GM19395 (cell line): ENCODE data around the gene GLI1.
"Not testable (repeated sequence)": the region's sequence is repeated elsewhere in the genome, so short reads cannot be mapped to it uniquely, and the experiment has no call there.

Experiments
- ATAC-seq: cut with Tn5 transposase; IDR thresholded peaks from one replicate; pipeline ENCODE4 v1.9.1; 2021; ENCODE audit warnings: mild to moderate bottlenecking, moderate library complexity; ENCODE audit not compliant: unreplicated experiment

Gene GLI1

DNA sequence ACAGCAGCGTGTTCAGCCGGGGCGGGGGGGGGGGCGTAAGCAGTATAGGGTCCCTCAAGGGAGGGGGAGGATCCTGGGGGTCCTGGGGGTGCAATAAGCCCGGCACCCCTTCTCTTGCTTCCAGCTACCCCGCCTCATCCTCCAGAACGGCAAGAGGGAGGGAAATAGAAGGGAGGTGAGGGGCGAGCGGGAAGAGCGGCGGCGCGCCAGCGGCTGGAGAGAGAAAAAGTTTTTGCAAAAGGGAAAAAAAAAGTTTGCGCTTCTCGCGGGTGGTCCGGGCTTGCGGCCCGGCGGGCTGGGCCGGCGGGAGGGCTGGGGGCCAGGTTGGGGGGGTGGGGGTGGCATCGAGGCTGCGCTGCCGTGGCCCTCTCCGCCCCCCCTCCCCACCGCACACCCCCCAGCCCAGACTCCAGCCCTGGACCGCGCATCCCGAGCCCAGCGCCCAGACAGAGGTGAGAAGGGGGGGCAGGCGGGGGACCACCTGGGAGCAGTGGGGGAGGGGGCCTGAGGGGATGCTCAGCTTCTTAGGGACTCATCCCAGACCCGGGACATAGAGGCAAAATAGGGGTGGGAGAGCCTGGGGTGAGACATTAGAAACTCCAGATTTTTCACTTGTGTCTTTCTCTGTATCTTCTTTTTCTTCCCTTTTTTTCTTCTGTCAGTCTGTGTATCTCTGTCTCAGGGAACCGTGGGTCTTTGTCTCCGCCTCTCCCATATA is at the start of gene GLI1:
GLI1 (plus strand) TSS at position 36 of the 718 bp plus-strand sequence. CDS start 3,907 bp downstream, outside the sequence.
- no peak for ATAC-seq

DNA sequence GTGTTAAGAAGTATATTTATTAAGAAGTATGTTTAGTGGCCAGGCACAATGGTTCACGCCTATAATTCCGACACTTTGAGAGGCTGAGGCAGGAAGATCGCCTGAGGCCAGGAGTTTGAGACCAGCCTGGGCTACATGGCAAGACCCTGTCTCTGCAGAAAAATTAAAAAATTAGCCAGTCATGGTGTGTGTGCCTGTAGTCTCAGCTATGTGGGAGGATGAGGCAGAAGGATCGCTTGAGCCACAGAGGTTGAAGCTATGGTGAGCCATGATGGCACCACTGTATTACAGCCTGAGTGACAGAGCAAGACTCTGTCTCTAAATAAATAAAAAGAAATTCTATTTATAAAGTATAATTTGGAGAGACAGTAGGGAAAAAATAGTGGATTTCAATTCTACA is 49.1 kb upstream of the GLI1 start:
- ATAC-seq: no peak

DNA sequence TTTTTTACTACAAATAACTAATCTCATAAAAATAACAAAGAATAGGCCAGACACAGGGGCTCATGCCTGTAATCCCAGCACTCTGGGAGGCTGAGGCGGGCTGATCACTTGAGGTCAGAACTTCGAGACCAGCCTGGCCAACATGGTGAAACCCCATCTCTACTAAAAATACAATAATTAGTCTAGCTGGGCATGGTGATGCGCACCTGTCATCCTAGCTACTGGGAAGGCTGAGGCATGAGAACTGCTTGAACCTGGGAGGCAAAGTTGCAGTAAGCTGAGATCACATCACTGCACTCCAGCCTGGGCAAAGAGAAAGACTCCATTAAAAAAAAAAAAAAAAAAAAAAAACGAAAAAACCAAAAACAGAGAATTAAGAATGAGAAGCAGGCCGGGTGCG is 45.4 kb upstream of the GLI1 start:
- not testable (repeated sequence) for ATAC-seq

DNA sequence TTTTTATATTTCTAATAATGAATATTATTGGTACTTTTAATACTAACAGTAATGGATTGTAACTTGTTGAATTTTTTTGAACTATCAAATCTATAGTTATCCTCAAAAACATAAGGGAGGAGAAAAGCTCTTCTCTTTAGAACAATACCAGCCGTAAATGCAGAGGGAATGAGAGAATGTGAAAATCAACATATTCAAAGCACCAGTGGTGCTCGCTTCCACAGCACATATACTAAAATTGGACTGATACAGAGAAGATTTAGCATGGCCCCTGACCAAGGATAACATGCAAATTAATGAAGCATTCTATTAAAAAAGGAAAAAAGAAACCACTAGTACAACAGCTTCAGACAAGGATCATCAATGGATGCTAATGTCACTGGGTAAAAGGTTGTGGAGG is 44.5 kb upstream of the GLI1 start:
- no peak for ATAC-seq

DNA sequence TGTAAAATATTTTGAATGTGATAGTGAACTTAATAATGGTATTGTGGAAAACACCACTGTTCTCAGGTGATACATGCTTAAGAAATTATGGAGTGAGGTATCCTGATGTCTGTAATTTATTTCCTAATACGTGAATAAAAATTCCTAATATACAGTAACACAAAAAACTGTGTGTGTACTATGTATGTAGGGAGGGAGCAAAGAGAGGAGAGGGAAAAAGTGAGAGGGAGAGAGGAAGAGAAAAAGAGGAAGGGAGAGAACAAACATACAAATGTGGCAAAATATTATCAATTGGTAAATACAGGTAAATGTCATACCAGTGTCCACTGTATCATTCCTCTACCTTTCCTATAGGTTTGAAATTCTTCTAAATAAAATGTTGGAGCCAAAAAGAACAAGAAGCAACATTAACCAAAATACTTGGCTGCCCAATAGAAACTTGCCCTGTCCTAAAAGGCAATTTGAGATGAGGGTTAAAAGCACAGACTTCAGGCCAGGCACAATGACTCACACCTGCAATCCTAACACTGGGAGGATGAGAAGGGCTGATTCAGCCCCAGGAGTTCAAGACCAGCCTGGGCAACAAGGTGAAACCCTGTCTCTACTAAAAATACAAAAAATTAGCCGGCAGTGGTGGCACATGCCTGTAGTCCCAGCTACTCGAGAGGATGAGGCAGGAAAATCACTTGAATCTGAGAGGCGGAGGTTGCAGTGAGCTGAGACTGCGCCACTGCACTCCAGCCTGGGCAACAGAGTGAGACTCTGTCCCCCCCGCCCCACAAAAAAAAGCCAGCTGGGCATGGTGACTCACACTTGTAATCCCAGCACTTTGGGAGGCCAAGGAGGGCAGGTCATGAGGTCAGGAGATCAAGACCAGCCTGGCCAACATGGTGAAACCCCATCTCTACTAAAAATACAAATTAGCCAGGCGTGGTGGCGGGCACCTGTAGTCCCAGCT is 43.3 kb upstream of the GLI1 start:
- no peak for ATAC-seq

DNA sequence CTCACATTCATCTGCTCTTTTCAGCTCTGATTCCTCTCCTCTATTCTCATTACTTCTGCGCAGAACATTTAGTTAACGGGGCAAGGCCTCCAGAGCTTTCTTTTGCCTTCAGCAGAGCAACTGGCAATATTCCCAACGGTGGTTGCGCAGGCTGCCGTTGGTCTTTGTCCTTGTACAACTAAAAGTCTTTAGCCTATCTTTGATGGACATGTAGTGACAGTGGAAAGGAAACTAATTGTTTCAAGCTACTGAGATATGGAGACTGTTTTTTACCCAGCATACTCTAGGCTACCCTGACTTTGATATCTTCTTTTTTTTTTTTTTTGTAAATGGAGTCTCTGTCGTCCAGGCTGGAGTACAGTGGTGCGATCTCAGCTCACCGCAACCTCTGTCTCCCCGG is 41.3 kb upstream of the GLI1 start:
- ATAC-seq: no peak

DNA sequence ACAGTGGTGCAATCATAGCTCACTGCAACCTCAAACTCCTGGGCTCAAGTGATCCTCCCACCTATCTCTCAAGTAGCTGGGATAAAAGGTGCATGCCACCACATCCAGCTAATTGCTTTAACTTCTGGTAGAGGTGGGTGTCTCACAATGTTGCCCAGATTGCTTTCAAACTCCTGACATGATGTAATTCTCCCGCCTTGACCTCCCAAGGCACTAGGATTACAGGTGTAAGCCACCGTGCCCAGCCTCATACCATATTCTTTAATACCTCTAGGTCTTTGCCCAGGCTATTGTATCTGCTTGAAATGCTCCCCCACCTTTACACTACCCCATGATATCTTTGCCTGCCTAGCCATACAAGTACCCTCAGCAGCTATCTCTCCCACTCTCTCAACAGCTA is 40.1 kb upstream of the GLI1 start:
- no peak for ATAC-seq

DNA sequence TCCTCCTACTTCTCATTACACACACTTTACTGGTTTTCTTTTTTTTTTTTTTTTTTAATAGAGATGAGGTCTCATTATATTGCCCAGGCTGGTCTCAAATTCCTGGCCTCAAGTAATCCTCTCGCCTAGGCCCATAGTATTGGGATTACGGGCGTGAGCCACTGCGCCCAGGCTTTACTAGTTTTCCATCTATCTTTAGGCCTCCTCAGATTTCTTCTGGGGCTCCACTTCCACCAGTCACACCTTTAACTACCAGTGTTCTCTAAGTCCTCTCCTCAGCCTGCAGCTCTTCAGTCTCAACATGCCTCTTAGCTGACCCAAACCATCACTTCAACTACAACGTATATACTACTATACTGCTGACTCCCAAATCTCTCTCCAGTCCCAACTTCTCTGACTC is 39.1 kb upstream of the GLI1 start:
- ATAC-seq: no peak

DNA sequence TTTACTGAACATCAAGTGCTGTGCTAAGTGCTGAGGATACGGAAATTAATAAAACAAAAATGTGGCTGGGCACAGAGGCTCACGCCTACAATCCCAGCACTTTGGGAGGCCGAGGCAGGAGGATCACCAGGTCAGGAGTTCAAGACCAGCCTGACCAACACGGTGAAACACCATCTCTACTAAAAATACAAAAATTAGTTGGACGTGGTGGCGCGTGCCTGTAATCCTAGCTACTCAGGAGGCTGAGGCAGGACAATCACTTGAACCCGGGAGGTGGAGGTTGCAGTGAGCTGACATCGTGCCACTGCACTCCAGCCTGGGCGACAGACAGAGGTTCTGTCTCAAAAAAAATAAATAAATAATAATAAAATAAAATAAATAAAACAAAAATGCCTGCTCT is 32.6 kb upstream of the GLI1 start:
- ATAC-seq: not testable (repeated sequence)

DNA sequence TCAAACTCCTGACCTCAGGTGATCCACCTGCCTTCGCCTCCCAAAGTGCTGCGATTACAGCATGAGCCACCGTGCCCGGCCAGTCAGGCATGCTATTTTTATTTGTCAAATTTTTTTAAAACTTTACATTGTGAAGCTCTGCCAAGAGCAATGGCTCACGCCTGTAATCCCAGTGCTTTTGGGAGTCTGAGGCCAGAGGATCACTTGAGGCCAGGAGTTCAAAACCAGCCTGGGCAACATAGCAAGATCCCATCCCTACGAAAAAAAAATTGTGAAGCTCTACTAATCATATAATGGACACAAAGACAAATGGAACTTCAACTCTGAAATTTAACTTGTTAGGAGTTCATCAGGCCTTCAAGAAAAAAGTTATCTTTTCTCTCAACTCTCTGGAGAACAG is 30.6 kb upstream of the GLI1 start:
- ATAC-seq: no peak

DNA sequence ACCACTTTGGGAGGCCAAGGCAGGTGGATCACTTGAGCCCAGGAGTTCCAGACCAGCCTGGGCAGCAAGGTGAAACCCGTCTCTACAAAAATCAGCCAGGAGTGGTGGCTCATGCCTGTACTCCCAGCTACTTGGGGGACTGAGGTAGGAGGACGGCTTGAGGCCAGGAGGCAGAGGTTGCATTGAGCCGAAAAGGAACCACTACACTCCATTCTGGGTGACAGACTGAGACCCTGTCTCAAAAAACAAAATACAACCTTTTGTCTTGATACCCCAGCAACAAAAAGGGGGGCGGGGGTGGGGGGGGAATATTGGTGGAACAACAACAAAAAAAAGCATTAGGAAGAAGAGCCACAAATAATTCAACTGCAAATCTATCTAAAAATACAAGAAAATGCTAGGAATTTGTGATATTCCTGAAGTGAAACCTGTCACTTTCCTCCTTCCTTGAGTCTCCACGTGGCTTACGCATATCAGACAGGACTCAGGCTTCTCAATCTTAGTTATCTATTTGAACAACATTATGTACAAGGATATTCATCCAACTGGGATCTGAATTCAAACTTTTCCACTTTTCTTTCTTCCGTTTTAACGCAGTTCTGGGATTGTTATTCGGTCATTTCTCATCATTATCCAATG is 30.0 kb upstream of the GLI1 start:
- ATAC-seq: no peak

DNA sequence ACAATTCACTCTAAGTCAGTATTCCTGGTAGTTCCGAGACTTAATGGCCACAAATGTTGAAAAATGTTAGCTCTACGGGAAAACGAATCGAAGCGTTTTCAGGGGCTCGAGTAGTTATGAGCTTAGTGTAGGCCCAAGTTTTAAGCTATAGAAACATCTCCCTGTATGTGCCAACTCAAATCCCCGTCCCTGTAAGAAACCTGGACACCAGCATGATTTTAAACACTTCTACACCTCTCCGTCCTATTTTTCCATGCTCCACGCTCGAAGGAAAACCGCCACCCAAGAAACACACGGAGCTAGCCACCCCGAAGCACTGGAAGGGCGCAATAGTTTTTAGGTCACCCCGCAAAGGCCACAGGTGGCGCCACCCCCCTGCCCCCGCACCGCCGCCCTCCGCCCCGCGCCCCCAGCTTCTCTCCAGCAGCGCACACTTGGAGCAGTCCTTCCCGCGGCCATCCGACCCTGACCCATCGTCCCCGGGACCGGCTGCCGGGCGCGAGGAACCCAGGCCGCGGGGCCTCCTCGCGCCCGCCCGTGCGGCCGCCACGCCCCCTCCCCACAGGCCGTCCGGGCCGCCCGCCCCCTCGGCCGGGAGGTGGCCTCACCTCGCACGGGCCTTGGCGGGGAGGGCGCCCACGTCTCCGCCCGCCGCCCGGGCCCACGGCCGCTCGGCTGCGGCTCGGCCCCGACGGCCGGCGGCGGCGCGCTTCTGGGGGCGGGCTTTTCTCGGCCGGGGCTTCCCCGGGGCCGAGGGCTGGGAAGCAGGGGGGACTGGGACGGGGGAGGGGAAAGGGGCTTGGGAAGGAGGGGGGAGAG is 29.3 kb upstream of the GLI1 start:
- peak; percentile 44 for ATAC-seq

DNA sequence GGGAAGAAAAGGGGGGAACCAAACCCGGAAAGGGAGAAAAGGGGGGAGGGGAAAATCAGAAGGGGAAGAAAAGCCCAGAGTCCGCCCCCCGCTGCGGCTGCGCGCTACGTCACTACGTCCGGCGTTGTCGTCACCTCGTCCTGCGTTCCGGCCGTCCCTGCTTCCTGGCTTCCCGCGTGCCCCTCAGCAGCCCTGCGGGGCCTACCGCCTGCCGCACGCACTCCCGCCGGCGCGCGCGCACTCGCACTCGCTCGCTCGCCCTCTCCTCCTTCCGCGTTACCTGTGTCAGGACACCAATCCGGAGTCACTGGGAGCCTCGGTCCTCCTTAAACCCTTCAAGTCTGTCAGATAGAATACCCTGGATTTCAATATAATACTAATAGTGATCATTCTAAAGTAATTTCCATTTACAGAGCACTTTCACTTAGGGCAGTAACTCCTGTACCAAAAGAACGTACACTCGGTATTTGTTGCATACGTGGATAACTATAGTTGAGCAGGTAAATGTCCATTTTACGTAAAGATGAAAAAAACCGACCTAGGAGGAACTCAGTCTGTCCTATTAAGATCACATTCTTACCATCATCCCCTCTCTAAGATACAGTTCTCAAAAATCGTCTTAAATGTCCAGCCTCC is 28.5 kb upstream of the GLI1 start, which contains the start of gene R3HDM2:
R3HDM2 (minus strand) TSS at position 113 of the 636 bp plus-strand sequence. CDS start 120,615 bp downstream, outside the sequence.
- ATAC-seq: peak; percentile 90

DNA sequence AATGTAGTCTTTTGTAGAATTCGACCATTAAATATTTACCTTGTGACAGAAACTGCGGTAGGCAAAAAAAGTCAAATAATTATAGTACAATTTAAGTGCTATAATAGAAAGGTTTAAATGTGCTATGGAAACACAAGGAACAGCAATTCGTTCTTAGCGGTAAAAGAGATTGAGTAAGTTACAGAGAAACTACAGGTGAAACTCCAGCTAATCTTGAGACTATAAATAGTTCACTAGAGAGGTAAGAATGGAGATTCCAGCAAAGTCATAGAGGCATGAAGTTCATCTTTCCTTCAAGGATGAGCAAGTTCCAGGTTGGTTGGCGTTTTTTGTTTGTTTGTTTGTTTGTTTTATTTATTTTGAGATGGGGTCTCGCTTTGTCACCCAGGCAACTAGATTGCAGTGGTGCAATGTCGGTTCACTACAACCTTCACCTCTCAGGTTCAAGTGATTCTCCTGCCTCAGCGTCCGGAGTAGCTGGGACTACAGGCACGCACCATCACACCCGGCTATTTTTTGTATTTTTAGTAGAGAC is 27.9 kb upstream of the GLI1 start:
- ATAC-seq: no peak

DNA sequence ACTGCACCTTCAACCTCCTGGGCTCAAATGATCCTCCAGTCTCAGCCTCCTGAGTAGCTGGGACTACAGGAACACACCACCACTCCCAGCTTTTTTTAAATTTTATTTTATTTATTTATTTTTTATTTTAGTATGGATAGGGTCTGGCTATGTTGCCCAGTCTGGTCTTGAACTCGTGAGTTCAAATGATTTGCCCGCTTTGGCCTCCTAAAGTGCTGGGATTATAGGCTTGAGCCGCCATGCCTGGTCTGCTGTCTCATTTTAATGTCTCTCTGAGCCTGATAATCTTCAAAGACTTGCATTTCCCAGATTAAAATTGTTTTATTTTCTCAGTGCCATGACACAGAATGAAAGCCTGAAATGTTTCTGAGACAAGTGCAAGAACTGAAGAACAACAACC is 26.2 kb upstream of the GLI1 start:
- no peak for ATAC-seq

DNA sequence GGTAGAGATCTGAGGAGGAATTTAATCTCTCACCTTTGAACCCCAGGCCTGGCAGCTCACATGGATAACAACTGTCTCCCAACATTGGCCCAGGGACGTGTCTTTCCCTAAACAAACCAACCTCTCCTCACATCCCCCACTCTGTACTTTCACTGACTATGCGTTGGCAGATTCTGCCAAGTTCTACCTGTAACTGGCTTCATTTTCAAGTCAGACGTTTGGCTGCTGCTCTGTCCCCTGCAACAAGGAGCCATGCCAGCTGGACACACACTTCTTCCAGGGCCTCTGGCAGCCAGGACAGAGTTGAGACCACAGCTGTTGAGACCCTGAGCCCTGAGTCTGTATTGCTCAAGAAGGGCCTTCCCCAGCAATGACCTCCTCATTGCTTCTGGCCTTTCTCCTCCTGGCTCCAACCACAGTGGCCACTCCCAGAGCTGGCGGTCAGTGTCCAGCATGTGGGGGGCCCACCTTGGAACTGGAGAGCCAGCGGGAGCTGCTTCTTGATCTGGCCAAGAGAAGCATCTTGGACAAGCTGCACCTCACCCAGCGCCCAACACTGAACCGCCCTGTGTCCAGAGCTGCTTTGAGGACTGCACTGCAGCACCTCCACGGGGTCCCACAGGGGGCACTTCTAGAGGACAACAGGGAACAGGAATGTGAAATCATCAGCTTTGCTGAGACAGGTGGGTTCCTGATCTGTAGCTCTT is 24.9 kb upstream of the GLI1 start, which contains the start of gene INHBC:
INHBC (plus strand) TSS at position 268 of the 707 bp plus-strand sequence; CDS start at position 371, 103 bp downstream.
- no peak for ATAC-seq

DNA sequence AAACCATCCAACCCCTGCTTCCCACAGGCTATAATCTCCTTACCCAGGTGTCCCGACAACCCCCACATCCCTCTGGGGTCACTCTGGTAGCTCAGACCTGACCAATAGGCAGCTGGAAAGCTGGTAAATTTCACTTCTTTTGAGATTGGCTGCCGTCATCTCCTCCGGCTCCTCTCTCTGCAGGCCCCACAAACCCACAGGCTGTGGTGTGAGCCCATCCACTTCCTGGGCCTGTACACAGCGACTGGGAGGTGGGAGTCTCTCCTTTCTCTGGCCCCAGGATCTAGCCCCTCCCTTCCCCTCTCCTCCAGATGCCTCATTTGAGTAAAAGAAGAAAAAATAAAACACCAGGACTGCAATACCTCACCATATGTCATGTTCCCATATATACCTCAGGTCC is 24.3 kb upstream of the GLI1 start:
- ATAC-seq: no peak

DNA sequence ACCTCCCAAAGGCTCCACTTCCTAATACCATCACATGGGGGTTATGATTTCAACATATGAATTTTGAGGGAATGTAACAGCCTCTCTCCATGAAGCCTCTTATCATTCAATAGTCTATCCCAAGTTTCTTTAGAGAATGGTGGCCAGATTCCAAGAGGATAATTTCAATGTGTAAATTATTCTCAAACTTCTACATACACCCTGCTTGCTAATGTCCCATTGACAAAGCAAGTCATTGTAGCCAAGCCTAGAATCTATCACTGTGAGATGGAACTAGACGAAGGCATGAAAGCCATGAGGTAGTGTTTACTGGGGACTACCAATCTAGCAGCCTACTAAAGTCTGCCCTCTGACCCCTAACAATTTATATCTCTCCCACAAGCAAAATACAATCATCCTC is 21.2 kb upstream of the GLI1 start:
- ATAC-seq: no peak

DNA sequence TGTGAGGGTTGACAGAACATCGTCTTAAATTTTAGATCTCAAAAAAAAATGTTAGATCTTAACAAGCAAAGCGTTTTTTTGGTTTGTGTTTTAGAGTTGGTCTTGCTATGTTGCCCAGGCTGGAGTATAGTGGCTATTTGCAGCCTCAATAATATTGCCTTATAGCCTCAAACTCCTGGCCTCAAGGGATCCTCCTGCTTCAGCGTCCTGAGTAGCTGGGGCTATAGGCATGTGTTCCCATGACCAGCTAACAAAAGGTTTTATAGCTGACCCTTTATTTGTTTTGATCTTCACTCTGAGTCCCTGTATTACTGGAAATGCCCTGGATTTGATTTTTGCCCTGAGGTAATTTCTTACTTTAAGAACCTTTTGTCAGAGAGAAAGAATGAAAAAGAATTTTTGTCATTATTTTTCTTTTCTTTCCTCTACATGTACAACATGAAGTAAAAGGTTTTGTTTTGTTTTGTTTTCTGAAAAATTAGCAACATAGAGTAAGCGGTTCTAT is 19.8 kb upstream of the GLI1 start:
- no peak for ATAC-seq
